ENCODE measurements around the gene ACTC1.

DNA sequence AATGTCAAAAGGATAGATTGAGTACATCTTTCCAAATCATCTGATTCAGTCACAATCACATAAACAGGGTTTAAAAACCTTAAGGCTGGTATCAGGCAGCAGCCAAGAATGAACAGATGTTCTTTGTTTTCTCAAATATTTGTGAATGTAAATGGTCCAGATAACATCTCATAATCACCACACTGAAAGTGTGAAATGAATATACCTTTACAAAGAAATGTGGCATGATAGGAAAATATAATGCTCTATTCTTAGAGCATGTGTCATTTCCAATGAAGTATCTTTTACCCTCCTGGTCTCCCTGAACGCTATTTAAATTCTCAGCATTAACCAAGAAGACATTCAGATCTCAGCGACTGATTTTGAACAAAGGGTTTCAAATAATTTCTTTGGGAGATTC lies 8.8 kb upstream of the ACTC1 start:
- no peak for TF ChIP-seq POLR2AphosphoS5 (IDR thresholded peaks at IDR 0.05)
- TF ChIP-seq, protein P1, sequence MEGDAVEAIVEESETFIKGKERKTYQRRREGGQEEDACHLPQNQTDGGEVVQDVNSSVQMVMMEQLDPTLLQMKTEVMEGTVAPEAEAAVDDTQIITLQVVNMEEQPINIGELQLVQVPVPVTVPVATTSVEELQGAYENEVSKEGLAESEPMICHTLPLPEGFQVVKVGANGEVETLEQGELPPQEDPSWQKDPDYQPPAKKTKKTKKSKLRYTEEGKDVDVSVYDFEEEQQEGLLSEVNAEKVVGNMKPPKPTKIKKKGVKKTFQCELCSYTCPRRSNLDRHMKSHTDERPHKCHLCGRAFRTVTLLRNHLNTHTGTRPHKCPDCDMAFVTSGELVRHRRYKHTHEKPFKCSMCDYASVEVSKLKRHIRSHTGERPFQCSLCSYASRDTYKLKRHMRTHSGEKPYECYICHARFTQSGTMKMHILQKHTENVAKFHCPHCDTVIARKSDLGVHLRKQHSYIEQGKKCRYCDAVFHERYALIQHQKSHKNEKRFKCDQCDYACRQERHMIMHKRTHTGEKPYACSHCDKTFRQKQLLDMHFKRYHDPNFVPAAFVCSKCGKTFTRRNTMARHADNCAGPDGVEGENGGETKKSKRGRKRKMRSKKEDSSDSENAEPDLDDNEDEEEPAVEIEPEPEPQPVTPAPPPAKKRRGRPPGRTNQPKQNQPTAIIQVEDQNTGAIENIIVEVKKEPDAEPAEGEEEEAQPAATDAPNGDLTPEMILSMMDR (IDR thresholded peaks at IDR 0.05) = no peak
- TF ChIP-seq POLR2A (IDR thresholded peaks at IDR 0.05) = no peak
